ENCODE measurements around the gene GPM6B.

The GPM6B gene

GRCh38 chrX:13756381-13756780 is 60.5 kb downstream of the GPM6B start:
- no peak overlapping the region for H3K27ac ChIP-seq (ENCODE audit: low read depth, low read length)
- peaks cover 0 to 3% (median 0%) of the 10 kb centered on the region in 5 donors for H3K27me3 ChIP-seq (ENCODE audit: control insufficient read depth in 5 of 5, insufficient read depth in 4 of 5, low read length in 5 of 5)
- no peak overlapping the region for H3K4me3 ChIP-seq (ENCODE audit: low read depth in 1 of 5, low read length in 5 of 5)
- H3K4me1 ChIP-seq (ENCODE audit: control insufficient read depth in 5 of 5, insufficient read depth in 5 of 5, low read length in 5 of 5) = peaks cover 0 to 3% (median 0%) of the 10 kb centered on the region in 5 donors
- H3K9me3 ChIP-seq (ENCODE audit: control insufficient read depth in 5 of 5, low read length in 5 of 5) = no peaks in the 10 kb centered on the region
- peaks cover 16 to 34% (median 21%) of the 10 kb centered on the region in 5 donors for H3K36me3 ChIP-seq (ENCODE audit: control insufficient read depth in 5 of 5, insufficient read depth in 5 of 5, low read length in 5 of 5)
- H3K9ac ChIP-seq (ENCODE audit: low read length in 5 of 5) = no peak overlapping the region

- no peak overlapping the region for H3K27ac ChIP-seq (ENCODE audit: low read depth, low read length)
- no peak overlapping the region for H3K4me3 ChIP-seq (ENCODE audit: low read depth in 1 of 5, low read length in 5 of 5)
Measured at GRCh38 chrX:13755254-13755653, 61.6 kb downstream of the GPM6B start.

GRCh38 chrX:13754765-13755164 is 62.1 kb downstream of the GPM6B start:
- Histone ChIP-seq H3K27me3 (ENCODE audit: control insufficient read depth in 5 of 5, insufficient read depth in 4 of 5, low read length in 5 of 5) (peaks cover 0 to 3% (median 0%) of the 10 kb centered on the region in 5 donors), H3K4me1 (ENCODE audit: control insufficient read depth in 5 of 5, insufficient read depth in 5 of 5, low read length in 5 of 5) (peaks cover 0 to 3% (median 0%) of the 10 kb centered on the region in 5 donors), H3K27ac (ENCODE audit: low read depth, low read length) (no peak overlapping the region), H3K9ac (ENCODE audit: low read length in 5 of 5) (no peak overlapping the region), H3K4me3 (ENCODE audit: low read depth in 1 of 5, low read length in 5 of 5) (no peak overlapping the region), H3K9me3 (ENCODE audit: control insufficient read depth in 5 of 5, low read length in 5 of 5) (no peaks in the 10 kb centered on the region), H3K36me3 (ENCODE audit: control insufficient read depth in 5 of 5, insufficient read depth in 5 of 5, low read length in 5 of 5) (peaks cover 11 to 29% (median 18%) of the 10 kb centered on the region in 5 donors)

More at GRCh38 chrX:13755254-13755653, 61.6 kb downstream of the GPM6B start:
- no peak overlapping the region for H3K9ac ChIP-seq (ENCODE audit: low read length in 5 of 5)
- no peaks in the 10 kb centered on the region for H3K9me3 ChIP-seq (ENCODE audit: control insufficient read depth in 5 of 5, low read length in 5 of 5)
- H3K4me1 ChIP-seq (ENCODE audit: control insufficient read depth in 5 of 5, insufficient read depth in 5 of 5, low read length in 5 of 5) = peaks cover 0 to 3% (median 0%) of the 10 kb centered on the region in 5 donors
- peaks cover 0 to 3% (median 0%) of the 10 kb centered on the region in 5 donors for H3K27me3 ChIP-seq (ENCODE audit: control insufficient read depth in 5 of 5, insufficient read depth in 4 of 5, low read length in 5 of 5)
- peaks cover 13 to 29% (median 19%) of the 10 kb centered on the region in 5 donors for H3K36me3 ChIP-seq (ENCODE audit: control insufficient read depth in 5 of 5, insufficient read depth in 5 of 5, low read length in 5 of 5)

GRCh38 chrX:13752646-13753045 is 64.2 kb downstream of the GPM6B start:
- peaks cover 5 to 20% (median 6%) of the 10 kb centered on the region in 5 donors for H3K36me3 ChIP-seq (ENCODE audit: control insufficient read depth in 5 of 5, insufficient read depth in 5 of 5, low read length in 5 of 5)

GRCh38 chrX:13752141-13752540 is 64.8 kb downstream of the GPM6B start:
- Histone ChIP-seq H3K36me3 (ENCODE audit: control insufficient read depth in 5 of 5, insufficient read depth in 5 of 5, low read length in 5 of 5) (peaks cover 4 to 16% (median 5%) of the 10 kb centered on the region in 5 donors), H3K4me3 (ENCODE audit: low read depth in 1 of 5, low read length in 5 of 5) (no peak overlapping the region), H3K27ac (ENCODE audit: low read depth, low read length) (no peak overlapping the region)

More at GRCh38 chrX:13752646-13753045, 64.2 kb downstream of the GPM6B start:
- Histone ChIP-seq H3K9ac (ENCODE audit: low read length in 5 of 5) (no peak overlapping the region), H3K27ac (ENCODE audit: low read depth, low read length) (no peak overlapping the region), H3K4me1 (ENCODE audit: control insufficient read depth in 5 of 5, insufficient read depth in 5 of 5, low read length in 5 of 5) (peaks cover 0 to 3% (median 0%) of the 10 kb centered on the region in 5 donors), H3K4me3 (ENCODE audit: low read depth in 1 of 5, low read length in 5 of 5) (no peak overlapping the region), H3K9me3 (ENCODE audit: control insufficient read depth in 5 of 5, low read length in 5 of 5) (no peaks in the 10 kb centered on the region), H3K27me3 (ENCODE audit: control insufficient read depth in 5 of 5, insufficient read depth in 4 of 5, low read length in 5 of 5) (peaks cover 0 to 4% (median 0%) of the 10 kb centered on the region in 5 donors)

GRCh38 chrX:13750812-13751211 is 66.1 kb downstream of the GPM6B start:
- H3K36me3 ChIP-seq (ENCODE audit: control insufficient read depth in 5 of 5, insufficient read depth in 5 of 5, low read length in 5 of 5) = peaks cover 2 to 16% (median 4%) of the 10 kb centered on the region in 5 donors
- H3K27me3 ChIP-seq (ENCODE audit: control insufficient read depth in 5 of 5, insufficient read depth in 4 of 5, low read length in 5 of 5) = peaks cover 0 to 3% (median 0%) of the 10 kb centered on the region in 5 donors
- H3K4me1 ChIP-seq (ENCODE audit: control insufficient read depth in 5 of 5, insufficient read depth in 5 of 5, low read length in 5 of 5) = peaks cover 0 to 3% (median 0%) of the 10 kb centered on the region in 5 donors
- no peaks in the 10 kb centered on the region for H3K9me3 ChIP-seq (ENCODE audit: control insufficient read depth in 5 of 5, low read length in 5 of 5)
- no peak overlapping the region for H3K27ac ChIP-seq (ENCODE audit: low read depth, low read length)
- H3K4me3 ChIP-seq (ENCODE audit: low read depth in 1 of 5, low read length in 5 of 5) = no peak overlapping the region
- no peak overlapping the region for H3K9ac ChIP-seq (ENCODE audit: low read length in 5 of 5)

More at GRCh38 chrX:13752141-13752540, 64.8 kb downstream of the GPM6B start:
- Histone ChIP-seq H3K27me3 (ENCODE audit: control insufficient read depth in 5 of 5, insufficient read depth in 4 of 5, low read length in 5 of 5) (peaks cover 0 to 5% (median 0%) of the 10 kb centered on the region in 5 donors), H3K9me3 (ENCODE audit: control insufficient read depth in 5 of 5, low read length in 5 of 5) (no peaks in the 10 kb centered on the region), H3K4me1 (ENCODE audit: control insufficient read depth in 5 of 5, insufficient read depth in 5 of 5, low read length in 5 of 5) (peaks cover 0 to 3% (median 0%) of the 10 kb centered on the region in 5 donors), H3K9ac (ENCODE audit: low read length in 5 of 5) (no peak overlapping the region)

GRCh38 chrX:13750204-13750603 is 66.7 kb downstream of the GPM6B start:
- Histone ChIP-seq H3K36me3 (ENCODE audit: control insufficient read depth in 5 of 5, insufficient read depth in 5 of 5, low read length in 5 of 5) (peaks cover 2 to 20% (median 4%) of the 10 kb centered on the region in 5 donors), H3K9me3 (ENCODE audit: control insufficient read depth in 5 of 5, low read length in 5 of 5) (no peaks in the 10 kb centered on the region), H3K27ac (ENCODE audit: low read depth, low read length) (no peak overlapping the region), H3K4me3 (ENCODE audit: low read depth in 1 of 5, low read length in 5 of 5) (no peak overlapping the region), H3K27me3 (ENCODE audit: control insufficient read depth in 5 of 5, insufficient read depth in 4 of 5, low read length in 5 of 5) (peaks cover 0 to 3% (median 0%) of the 10 kb centered on the region in 5 donors), H3K9ac (ENCODE audit: low read length in 5 of 5) (no peak overlapping the region), H3K4me1 (ENCODE audit: control insufficient read depth in 5 of 5, insufficient read depth in 5 of 5, low read length in 5 of 5) (peaks cover 0 to 3% (median 0%) of the 10 kb centered on the region in 5 donors)

GRCh38 chrX:13748486-13748885 is 68.4 kb downstream of the GPM6B start:
- H3K4me3 ChIP-seq (ENCODE audit: low read depth in 1 of 5, low read length in 5 of 5) = no peak overlapping the region
- peaks cover 0 to 3% (median 0%) of the 10 kb centered on the region in 5 donors for H3K27me3 ChIP-seq (ENCODE audit: control insufficient read depth in 5 of 5, insufficient read depth in 4 of 5, low read length in 5 of 5)
- no peak overlapping the region for H3K9ac ChIP-seq (ENCODE audit: low read length in 5 of 5)
- peaks cover 0 to 3% (median 0%) of the 10 kb centered on the region in 5 donors for H3K4me1 ChIP-seq (ENCODE audit: control insufficient read depth in 5 of 5, insufficient read depth in 5 of 5, low read length in 5 of 5)
- H3K36me3 ChIP-seq (ENCODE audit: control insufficient read depth in 5 of 5, insufficient read depth in 5 of 5, low read length in 5 of 5) = peaks cover 2 to 26% (median 8%) of the 10 kb centered on the region in 5 donors
- no peak overlapping the region for H3K27ac ChIP-seq (ENCODE audit: low read depth, low read length)
- H3K9me3 ChIP-seq (ENCODE audit: control insufficient read depth in 5 of 5, low read length in 5 of 5) = no peaks in the 10 kb centered on the region

- Histone ChIP-seq H3K9ac (ENCODE audit: low read length in 5 of 5) (no peak overlapping the region), H3K4me1 (ENCODE audit: control insufficient read depth in 5 of 5, insufficient read depth in 5 of 5, low read length in 5 of 5) (peaks cover 0 to 3% (median 0%) of the 10 kb centered on the region in 5 donors), H3K27ac (ENCODE audit: low read depth, low read length) (no peak overlapping the region), H3K4me3 (ENCODE audit: low read depth in 1 of 5, low read length in 5 of 5) (no peak overlapping the region), H3K27me3 (ENCODE audit: control insufficient read depth in 5 of 5, insufficient read depth in 4 of 5, low read length in 5 of 5) (peaks cover 0 to 3% (median 0%) of the 10 kb centered on the region in 5 donors), H3K9me3 (ENCODE audit: control insufficient read depth in 5 of 5, low read length in 5 of 5) (no peaks in the 10 kb centered on the region), H3K36me3 (ENCODE audit: control insufficient read depth in 5 of 5, insufficient read depth in 5 of 5, low read length in 5 of 5) (peaks cover 2 to 25% (median 8%) of the 10 kb centered on the region in 5 donors)
Measured at GRCh38 chrX:13747836-13748235, 69.1 kb downstream of the GPM6B start.

GRCh38 chrX:13742397-13743176 is 74.3 kb downstream of the GPM6B start:
- no peak overlapping the region for H3K9ac ChIP-seq (ENCODE audit: low read length in 5 of 5)
- peaks cover 0 to 2% (median 0%) of the 10 kb centered on the region in 5 donors for H3K27me3 ChIP-seq (ENCODE audit: control insufficient read depth in 5 of 5, insufficient read depth in 4 of 5, low read length in 5 of 5)
- no peaks in the 10 kb centered on the region for H3K9me3 ChIP-seq (ENCODE audit: control insufficient read depth in 5 of 5, low read length in 5 of 5)
- peaks cover 0 to 1% (median 0%) of the 10 kb centered on the region in 5 donors for H3K4me1 ChIP-seq (ENCODE audit: control insufficient read depth in 5 of 5, insufficient read depth in 5 of 5, low read length in 5 of 5)
- H3K36me3 ChIP-seq (ENCODE audit: control insufficient read depth in 5 of 5, insufficient read depth in 5 of 5, low read length in 5 of 5) = peaks cover 0 to 20% (median 10%) of the 10 kb centered on the region in 5 donors
- H3K4me3 ChIP-seq (ENCODE audit: low read depth in 1 of 5, low read length in 5 of 5) = no peak overlapping the region
- no peak overlapping the region for H3K27ac ChIP-seq (ENCODE audit: low read depth, low read length)
